ENCODE measurements around the gene TNIK.
"Not testable (repeated sequence)": the region's sequence is repeated elsewhere in the genome, so short reads cannot be mapped to it uniquely, and the experiment has no call there.

TNIK gene

DNA sequence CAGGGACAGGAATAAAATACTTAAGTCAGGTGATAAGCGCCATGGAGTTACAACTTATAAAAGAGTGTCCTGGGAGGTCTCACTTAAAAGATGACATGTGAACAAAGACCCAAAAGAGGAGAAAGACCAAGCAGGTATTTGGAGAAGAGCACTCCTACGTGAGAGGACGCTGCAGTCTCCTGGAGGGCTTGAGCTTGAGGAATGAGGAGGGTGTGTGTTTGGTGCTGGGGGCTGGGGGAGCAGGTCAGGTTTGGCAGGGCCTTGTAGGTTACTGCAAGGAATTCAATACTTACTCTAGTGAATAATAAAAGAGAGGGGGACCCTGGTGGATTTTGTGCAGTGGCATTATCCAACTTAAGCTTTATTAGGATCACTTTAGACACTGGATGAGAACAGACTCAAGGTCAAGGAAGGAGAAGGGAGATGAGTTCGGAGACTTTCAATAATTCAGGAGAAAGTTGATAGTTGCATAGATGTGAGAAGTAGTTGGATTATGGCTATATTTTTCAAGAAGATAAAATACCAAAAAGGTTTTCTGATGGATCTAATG lies 32.4 kb downstream of the TNIK start:
- Histone ChIP-seq H4K20me1 (ENCODE audit: insufficient read depth, low read length) (peaks cover 37% of the 10 kb centered on the region), H3K4me2 (ENCODE audit: low read length) (no peak overlapping the region), H3K36me3 (replicated peaks; ENCODE audit: low read depth, low read length) (peaks cover 4% of the 10 kb centered on the region), H3K9me3 (ENCODE audit: insufficient read depth, low read length) (no peaks in the 10 kb centered on the region), H3K4me1 (ENCODE audit: low read length) (no peaks in the 10 kb centered on the region), H3K9ac (ENCODE audit: low read length) (no peak overlapping the region), H3K79me2 (ENCODE audit: low read length) (peaks cover 63% of the 10 kb centered on the region), H3K4me3 (ENCODE audit: low read length) (no peak overlapping the region), H3K27me3 (ENCODE audit: low read depth, low read length) (no peaks in the 10 kb centered on the region), H2AFZ (ENCODE audit: low read depth, low read length) (no peak overlapping the region), H3K27ac (ENCODE audit: low read length) (no peak overlapping the region)
- no peak for TF ChIP-seq EZH2phosphoT487 (IDR thresholded peaks at IDR 0.05; ENCODE audit: low read depth)
- TF ChIP-seq, protein P1, sequence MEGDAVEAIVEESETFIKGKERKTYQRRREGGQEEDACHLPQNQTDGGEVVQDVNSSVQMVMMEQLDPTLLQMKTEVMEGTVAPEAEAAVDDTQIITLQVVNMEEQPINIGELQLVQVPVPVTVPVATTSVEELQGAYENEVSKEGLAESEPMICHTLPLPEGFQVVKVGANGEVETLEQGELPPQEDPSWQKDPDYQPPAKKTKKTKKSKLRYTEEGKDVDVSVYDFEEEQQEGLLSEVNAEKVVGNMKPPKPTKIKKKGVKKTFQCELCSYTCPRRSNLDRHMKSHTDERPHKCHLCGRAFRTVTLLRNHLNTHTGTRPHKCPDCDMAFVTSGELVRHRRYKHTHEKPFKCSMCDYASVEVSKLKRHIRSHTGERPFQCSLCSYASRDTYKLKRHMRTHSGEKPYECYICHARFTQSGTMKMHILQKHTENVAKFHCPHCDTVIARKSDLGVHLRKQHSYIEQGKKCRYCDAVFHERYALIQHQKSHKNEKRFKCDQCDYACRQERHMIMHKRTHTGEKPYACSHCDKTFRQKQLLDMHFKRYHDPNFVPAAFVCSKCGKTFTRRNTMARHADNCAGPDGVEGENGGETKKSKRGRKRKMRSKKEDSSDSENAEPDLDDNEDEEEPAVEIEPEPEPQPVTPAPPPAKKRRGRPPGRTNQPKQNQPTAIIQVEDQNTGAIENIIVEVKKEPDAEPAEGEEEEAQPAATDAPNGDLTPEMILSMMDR (IDR thresholded peaks at IDR 0.05; ENCODE audit: low read depth, low read length) = no peak

DNA sequence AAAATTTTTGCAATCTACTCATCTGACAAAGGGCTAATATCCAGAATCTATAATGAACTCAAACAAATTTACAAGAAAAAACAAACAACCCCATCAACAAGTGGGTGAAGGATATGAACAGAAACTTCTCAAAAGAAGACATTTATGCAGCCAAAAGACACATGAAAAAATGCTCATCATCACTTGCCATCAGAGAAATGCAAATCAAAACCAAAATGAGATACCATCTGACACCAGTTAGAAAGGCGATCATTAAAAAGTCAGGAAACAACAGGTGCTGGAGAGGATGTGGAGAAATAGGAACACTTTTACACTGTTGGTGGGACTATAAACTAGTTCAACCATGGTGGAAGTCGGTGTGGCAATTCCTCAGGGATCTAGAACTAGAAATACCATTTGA lies 36.1 kb downstream of the TNIK start:
- Histone ChIP-seq H3K79me2 (ENCODE audit: low read length) (peaks cover 62% of the 10 kb centered on the region), H4K20me1 (ENCODE audit: insufficient read depth, low read length) (peaks cover 28% of the 10 kb centered on the region)
- H3K4me1 ChIP-seq (ENCODE audit: low read length); H3K9ac ChIP-seq (ENCODE audit: low read length); H3K27me3 ChIP-seq (ENCODE audit: low read depth, low read length); H2AFZ ChIP-seq (ENCODE audit: low read depth, low read length); H3K4me2 ChIP-seq (ENCODE audit: low read length); H3K9me3 ChIP-seq (ENCODE audit: insufficient read depth, low read length); H3K36me3 ChIP-seq (replicated peaks; ENCODE audit: low read depth, low read length); H3K27ac ChIP-seq (ENCODE audit: low read length); H3K4me3 ChIP-seq (ENCODE audit: low read length): not testable (repeated sequence)

DNA sequence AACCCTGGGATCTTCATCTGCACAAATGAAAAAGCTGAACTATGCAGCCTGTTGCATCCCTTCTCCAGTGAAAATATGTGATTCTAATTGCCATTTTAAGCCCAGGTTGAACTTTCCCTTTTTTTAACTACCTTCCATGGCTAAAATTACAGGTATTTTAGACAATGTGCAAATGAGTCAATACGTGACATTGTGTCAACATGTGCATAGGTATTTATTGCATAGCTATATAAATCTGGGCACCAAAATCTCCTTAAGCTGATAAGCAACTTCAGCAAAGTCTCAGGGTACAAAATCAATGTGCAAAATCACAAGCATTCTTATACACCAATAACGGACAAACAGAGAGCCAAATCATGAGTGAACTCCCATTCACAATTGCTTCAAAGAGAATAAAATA lies 37.4 kb downstream of the TNIK start:
- not testable (repeated sequence) for H3K4me2 ChIP-seq (ENCODE audit: low read length); H3K27me3 ChIP-seq (ENCODE audit: low read depth, low read length); H3K4me1 ChIP-seq (ENCODE audit: low read length); H3K9ac ChIP-seq (ENCODE audit: low read length); H3K27ac ChIP-seq (ENCODE audit: low read length); H2AFZ ChIP-seq (ENCODE audit: low read depth, low read length); H3K9me3 ChIP-seq (ENCODE audit: insufficient read depth, low read length); H3K4me3 ChIP-seq (ENCODE audit: low read length); H3K36me3 ChIP-seq (replicated peaks; ENCODE audit: low read depth, low read length)
- peaks cover 63% of the 10 kb centered on the region for H3K79me2 ChIP-seq (ENCODE audit: low read length)
- H4K20me1 ChIP-seq (ENCODE audit: insufficient read depth, low read length) = peaks cover 25% of the 10 kb centered on the region

DNA sequence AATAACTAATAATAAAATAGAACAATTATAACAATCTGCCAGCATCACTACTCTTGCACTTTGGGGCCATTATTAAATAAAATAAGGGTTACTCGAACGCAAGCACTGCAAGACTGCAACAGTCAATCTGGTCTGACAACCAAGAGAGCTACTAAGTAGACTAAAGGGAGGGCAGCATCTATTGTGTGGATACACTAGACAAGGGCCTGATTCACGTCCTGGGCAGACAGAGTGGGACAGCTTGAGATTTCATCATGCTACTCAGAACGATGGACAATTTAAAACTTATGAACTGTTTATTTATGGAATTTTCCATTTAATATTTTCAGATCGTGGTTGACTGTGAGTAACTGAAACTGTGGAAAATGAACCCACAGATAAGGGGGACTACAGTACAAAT lies 39.5 kb downstream of the TNIK start:
- TF ChIP-seq EZH2phosphoT487 (IDR thresholded peaks at IDR 0.05; ENCODE audit: low read depth) = no peak
- TF ChIP-seq, protein P1 (IDR thresholded peaks at IDR 0.05; ENCODE audit: low read depth, low read length) = no peak
- Histone ChIP-seq H3K4me3 (ENCODE audit: low read length) (no peak overlapping the region), H3K9me3 (ENCODE audit: insufficient read depth, low read length) (no peaks in the 10 kb centered on the region), H3K4me1 (ENCODE audit: low read length) (no peaks in the 10 kb centered on the region), H3K27me3 (ENCODE audit: low read depth, low read length) (no peaks in the 10 kb centered on the region), H3K36me3 (replicated peaks; ENCODE audit: low read depth, low read length) (peaks cover 7% of the 10 kb centered on the region), H3K4me2 (ENCODE audit: low read length) (no peak overlapping the region), H4K20me1 (ENCODE audit: insufficient read depth, low read length) (peaks cover 15% of the 10 kb centered on the region), H3K79me2 (ENCODE audit: low read length) (peaks cover 57% of the 10 kb centered on the region), H3K27ac (ENCODE audit: low read length) (no peak overlapping the region), H2AFZ (ENCODE audit: low read depth, low read length) (no peak overlapping the region), H3K9ac (ENCODE audit: low read length) (no peak overlapping the region)

DNA sequence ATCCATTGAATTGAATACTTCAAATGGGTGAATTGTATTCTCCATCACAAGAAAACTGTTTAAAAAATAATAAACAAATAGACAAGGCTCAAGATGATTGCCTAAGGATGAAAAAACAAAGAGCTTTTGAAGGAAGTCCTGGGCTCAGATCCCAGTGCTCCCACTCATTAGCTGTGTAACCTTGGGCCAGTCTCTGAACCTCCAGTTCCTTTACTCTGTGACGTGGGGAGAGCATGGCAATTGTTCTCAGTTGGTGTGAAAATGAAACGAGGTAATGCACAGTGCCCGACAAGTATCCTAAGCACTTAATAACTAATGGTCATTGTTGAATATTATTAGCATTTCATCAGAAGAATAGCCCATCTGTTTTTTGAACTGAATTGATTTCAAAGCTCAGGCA lies 40.7 kb downstream of the TNIK start:
- Histone ChIP-seq H3K79me2 (ENCODE audit: low read length) (peaks cover 59% of the 10 kb centered on the region), H3K9me3 (ENCODE audit: insufficient read depth, low read length) (no peaks in the 10 kb centered on the region), H3K4me1 (ENCODE audit: low read length) (no peaks in the 10 kb centered on the region), H3K36me3 (replicated peaks; ENCODE audit: low read depth, low read length) (peaks cover 3% of the 10 kb centered on the region), H3K4me3 (ENCODE audit: low read length) (no peak overlapping the region), H3K9ac (ENCODE audit: low read length) (no peak overlapping the region), H2AFZ (ENCODE audit: low read depth, low read length) (no peak overlapping the region), H3K27ac (ENCODE audit: low read length) (no peak overlapping the region), H3K4me2 (ENCODE audit: low read length) (no peak overlapping the region), H3K27me3 (ENCODE audit: low read depth, low read length) (no peaks in the 10 kb centered on the region), H4K20me1 (ENCODE audit: insufficient read depth, low read length) (peaks cover 25% of the 10 kb centered on the region)
- no peak for TF ChIP-seq EZH2phosphoT487 (IDR thresholded peaks at IDR 0.05; ENCODE audit: low read depth)
- TF ChIP-seq, protein P1 (IDR thresholded peaks at IDR 0.05; ENCODE audit: low read depth, low read length) = no peak
